ENCODE data around the gene NUDT1.
"Not testable (repeated sequence)": the region's sequence is repeated elsewhere in the genome, so short reads cannot be mapped to it uniquely, and the experiment has no call there.

The NUDT1 gene

DNA sequence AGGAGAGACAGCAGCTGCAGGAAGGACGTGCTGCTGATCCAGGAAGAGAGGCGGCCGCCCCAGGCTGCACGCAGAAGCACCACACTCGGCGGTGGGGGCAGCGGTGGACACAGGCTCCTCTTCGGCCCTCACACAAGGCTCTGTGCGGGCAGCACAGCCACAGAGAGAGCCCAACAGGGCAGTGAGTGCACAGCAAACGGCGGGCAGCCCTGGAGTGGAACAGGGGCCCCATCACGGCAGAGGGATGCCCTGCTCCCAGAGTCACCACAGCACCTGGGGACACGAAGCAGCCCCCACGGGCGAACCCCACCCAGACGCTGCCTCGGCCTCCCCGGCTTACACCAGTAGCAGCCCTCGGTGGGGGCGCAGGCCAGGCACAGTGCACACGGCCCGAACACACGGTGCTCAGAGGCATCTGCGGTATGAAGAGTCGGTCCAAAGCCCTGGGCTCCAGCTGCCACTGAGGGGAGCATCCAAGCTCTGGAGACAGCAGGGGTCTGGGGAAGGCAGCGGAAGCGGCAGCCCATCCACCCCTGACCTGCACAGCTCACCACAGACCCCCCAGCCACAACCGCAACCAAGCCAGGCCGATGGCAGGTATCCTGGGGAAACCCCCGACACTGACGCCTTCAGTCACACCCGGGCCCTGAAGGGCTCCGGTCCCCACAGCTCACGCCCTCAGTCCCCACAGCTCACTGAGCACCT, 16.8 kb downstream of the NUDT1 start:
- Histone ChIP-seq H3K9me3 (ENCODE audit: control insufficient read depth, low read length) (no peaks in the 10 kb centered on the region), H3K36me3 (ENCODE audit: control insufficient read depth, insufficient read depth, low read length) (peaks cover 35% of the 10 kb centered on the region), H3K4me3 (ENCODE audit: extremely low read depth, insufficient read depth, low read length, poor library complexity, severe bottlenecking) (no peak overlapping the region), H3K27ac (ENCODE audit: low read depth, low read length, severe bottlenecking) (no peak overlapping the region), H3K4me1 (ENCODE audit: control insufficient read depth, insufficient read depth, low read length, poor library complexity, severe bottlenecking) (no peaks in the 10 kb centered on the region)
- WGBS, 2 experiments (ENCODE audit: insufficient coverage in 2 of 2): 96 to 97% methylated on average over 31 to 32 of the region's 34 CpGs

DNA sequence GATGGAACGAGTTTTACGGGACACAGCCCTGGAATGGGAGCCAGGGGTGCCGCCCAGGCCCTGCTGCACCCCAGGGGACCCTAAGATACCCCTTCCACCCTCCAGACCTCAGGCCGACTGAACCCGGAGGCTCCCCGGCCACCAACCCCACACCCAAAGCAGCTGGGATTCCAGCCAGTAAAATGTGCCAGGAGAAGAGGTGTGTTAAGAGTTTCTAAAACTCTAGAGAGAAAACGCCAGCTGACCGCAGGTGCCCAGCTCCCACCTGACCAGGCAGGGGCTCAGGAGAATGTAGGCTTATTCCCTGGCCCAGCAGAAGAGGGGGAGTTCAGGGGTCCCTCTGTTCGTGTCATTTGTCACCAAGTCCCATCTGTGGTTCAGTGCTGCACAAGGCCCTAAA, 17.5 kb downstream of the NUDT1 start:
- Histone ChIP-seq H3K9me3 (ENCODE audit: control insufficient read depth, low read length) (no peaks in the 10 kb centered on the region), H3K36me3 (ENCODE audit: control insufficient read depth, insufficient read depth, low read length) (peaks cover 40% of the 10 kb centered on the region), H3K27ac (ENCODE audit: low read depth, low read length, severe bottlenecking) (no peak overlapping the region), H3K4me1 (ENCODE audit: control insufficient read depth, insufficient read depth, low read length, poor library complexity, severe bottlenecking) (no peaks in the 10 kb centered on the region), H3K4me3 (ENCODE audit: extremely low read depth, insufficient read depth, low read length, poor library complexity, severe bottlenecking) (no peak overlapping the region)
- WGBS, 2 experiments (ENCODE audit: insufficient coverage in 2 of 2): 97 to 100% methylated on average over 5 of the region's 9 CpGs

DNA sequence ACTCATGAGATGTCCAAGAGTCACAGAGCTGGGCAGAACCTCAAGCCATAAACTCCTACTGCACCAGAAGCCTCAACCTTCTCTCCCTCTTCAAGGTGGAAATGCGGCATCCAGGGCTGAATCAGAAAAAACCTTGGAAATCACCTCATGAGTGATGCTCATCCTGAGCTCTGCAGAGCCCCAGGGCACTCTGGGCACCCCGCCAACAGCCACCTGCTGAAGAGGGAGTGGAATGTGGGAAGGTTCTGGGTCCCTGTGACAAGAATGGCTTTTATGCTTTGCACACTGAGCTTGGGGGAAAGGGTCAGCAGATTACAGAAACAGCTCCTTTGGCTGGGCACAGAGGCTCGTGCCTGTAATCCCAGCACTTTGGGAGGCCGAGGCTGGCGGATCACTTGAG, 18.8 kb downstream of the NUDT1 start:
- Histone ChIP-seq H3K36me3 (ENCODE audit: control insufficient read depth, insufficient read depth, low read length) (peaks cover 38% of the 10 kb centered on the region), H3K4me3 (ENCODE audit: extremely low read depth, insufficient read depth, low read length, poor library complexity, severe bottlenecking) (no peak overlapping the region), H3K9me3 (ENCODE audit: control insufficient read depth, low read length) (no peaks in the 10 kb centered on the region), H3K27ac (ENCODE audit: low read depth, low read length, severe bottlenecking) (no peak overlapping the region), H3K4me1 (ENCODE audit: control insufficient read depth, insufficient read depth, low read length, poor library complexity, severe bottlenecking) (no peaks in the 10 kb centered on the region)
- 91 to 93% methylated on average over 2 to 4 of the region's 5 CpGs for WGBS, 2 experiments (ENCODE audit: insufficient coverage in 2 of 2)

- Histone ChIP-seq H3K4me3 (ENCODE audit: extremely low read depth, insufficient read depth, low read length, poor library complexity, severe bottlenecking) (no peak overlapping the region), H3K36me3 (ENCODE audit: control insufficient read depth, insufficient read depth, low read length) (peaks cover 36% of the 10 kb centered on the region), H3K4me1 (ENCODE audit: control insufficient read depth, insufficient read depth, low read length, poor library complexity, severe bottlenecking) (no peaks in the 10 kb centered on the region), H3K27ac (ENCODE audit: low read depth, low read length, severe bottlenecking) (no peak overlapping the region), H3K9me3 (ENCODE audit: control insufficient read depth, low read length) (no peaks in the 10 kb centered on the region)
- 85 to 94% methylated on average over 11 to 14 of the region's 14 CpGs for WGBS, 2 experiments (ENCODE audit: insufficient coverage in 2 of 2)
Observed at GRCh38 chr7:2261611-2262010, 19.6 kb downstream of the NUDT1 start.

- Histone ChIP-seq H3K27ac (ENCODE audit: low read depth, low read length, severe bottlenecking) (no peak overlapping the region), H3K4me3 (ENCODE audit: extremely low read depth, insufficient read depth, low read length, poor library complexity, severe bottlenecking) (no peak overlapping the region), H3K36me3 (ENCODE audit: control insufficient read depth, insufficient read depth, low read length) (peaks cover 36% of the 10 kb centered on the region), H3K9me3 (ENCODE audit: control insufficient read depth, low read length) (no peaks in the 10 kb centered on the region), H3K4me1 (ENCODE audit: control insufficient read depth, insufficient read depth, low read length, poor library complexity, severe bottlenecking) (no peaks in the 10 kb centered on the region)
- WGBS, 2 experiments (ENCODE audit: insufficient coverage in 2 of 2): 93 to 95% methylated on average over 18 of the region's 18 CpGs
Observed at GRCh38 chr7:2263176-2263575, 21.1 kb downstream of the NUDT1 start.

DNA sequence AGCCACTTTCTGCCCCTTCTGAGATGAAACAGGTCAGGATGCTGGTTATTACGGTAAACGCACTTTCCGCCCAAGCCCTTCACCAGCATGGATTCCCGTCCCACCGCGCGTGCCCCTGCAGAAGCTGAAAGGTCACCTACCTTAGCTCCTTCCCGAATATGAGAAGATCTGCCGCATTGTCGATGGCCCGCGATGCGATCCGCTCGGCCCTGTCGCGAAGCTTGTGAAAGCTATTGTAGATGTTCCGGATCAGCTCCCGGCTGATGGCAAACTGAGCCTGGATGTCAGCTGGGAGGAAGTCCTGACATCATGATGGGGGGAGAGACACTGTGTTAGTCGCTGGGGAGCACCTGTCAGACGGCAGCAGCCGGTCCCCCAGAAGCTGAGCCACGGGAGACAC, 22.1 kb downstream of the NUDT1 start:
- Histone ChIP-seq H3K9me3 (ENCODE audit: control insufficient read depth, low read length) (no peaks in the 10 kb centered on the region), H3K4me3 (ENCODE audit: extremely low read depth, insufficient read depth, low read length, poor library complexity, severe bottlenecking) (no peak overlapping the region), H3K27ac (ENCODE audit: low read depth, low read length, severe bottlenecking) (no peak overlapping the region), H3K4me1 (ENCODE audit: control insufficient read depth, insufficient read depth, low read length, poor library complexity, severe bottlenecking) (no peaks in the 10 kb centered on the region), H3K36me3 (ENCODE audit: control insufficient read depth, insufficient read depth, low read length) (peaks cover 36% of the 10 kb centered on the region)
- WGBS, 2 experiments (ENCODE audit: insufficient coverage in 2 of 2): 94 to 95% methylated on average over 23 of the region's 23 CpGs

GRCh38 chr7:2266911-2267310, 24.9 kb downstream of the NUDT1 start:
- no peak overlapping the region for H3K4me3 ChIP-seq (ENCODE audit: extremely low read depth, insufficient read depth, low read length, poor library complexity, severe bottlenecking)
- WGBS, 2 experiments (ENCODE audit: insufficient coverage in 2 of 2): 90 to 93% methylated on average over 8 to 9 of the region's 10 CpGs

GRCh38 chr7:2269089-2269990, 27.3 kb downstream of the NUDT1 start:
- H3K9me3 ChIP-seq (ENCODE audit: control insufficient read depth, low read length); H3K4me3 ChIP-seq (ENCODE audit: extremely low read depth, insufficient read depth, low read length, poor library complexity, severe bottlenecking); H3K4me1 ChIP-seq (ENCODE audit: control insufficient read depth, insufficient read depth, low read length, poor library complexity, severe bottlenecking): not testable (repeated sequence)
- H3K36me3 ChIP-seq (ENCODE audit: control insufficient read depth, insufficient read depth, low read length): peaks cover 26% of the 10 kb centered on the region
- 52 to 54% methylated on average over 5 to 7 of the region's 18 CpGs for WGBS, 2 experiments (ENCODE audit: insufficient coverage in 2 of 2)
- peak overlapping the region; percentile 64 for H3K27ac ChIP-seq (ENCODE audit: low read depth, low read length, severe bottlenecking)

More at GRCh38 chr7:2266911-2267310, 24.9 kb downstream of the NUDT1 start:
- Histone ChIP-seq H3K9me3 (ENCODE audit: control insufficient read depth, low read length) (no peaks in the 10 kb centered on the region), H3K27ac (ENCODE audit: low read depth, low read length, severe bottlenecking) (no peak overlapping the region), H3K4me1 (ENCODE audit: control insufficient read depth, insufficient read depth, low read length, poor library complexity, severe bottlenecking) (peaks cover 7% of the 10 kb centered on the region), H3K36me3 (ENCODE audit: control insufficient read depth, insufficient read depth, low read length) (peaks cover 33% of the 10 kb centered on the region)

GRCh38 chr7:2269991-2270460, 28.0 kb downstream of the NUDT1 start:
- H3K9me3 ChIP-seq (ENCODE audit: control insufficient read depth, low read length): no peaks in the 10 kb centered on the region
- H3K36me3 ChIP-seq (ENCODE audit: control insufficient read depth, insufficient read depth, low read length): peaks cover 32% of the 10 kb centered on the region
- H3K27ac ChIP-seq (ENCODE audit: low read depth, low read length, severe bottlenecking): peak overlapping the region; percentile 64
- H3K4me3 ChIP-seq (ENCODE audit: extremely low read depth, insufficient read depth, low read length, poor library complexity, severe bottlenecking): no peak overlapping the region
- WGBS, 2 experiments (ENCODE audit: insufficient coverage in 2 of 2): 81 to 87% methylated on average over 8 of the region's 10 CpGs
- peaks cover 7% of the 10 kb centered on the region for H3K4me1 ChIP-seq (ENCODE audit: control insufficient read depth, insufficient read depth, low read length, poor library complexity, severe bottlenecking)

GRCh38 chr7:2270495-2270894, 28.5 kb downstream of the NUDT1 start:
- Histone ChIP-seq H3K27ac (ENCODE audit: low read depth, low read length, severe bottlenecking) (no peak overlapping the region), H3K4me3 (ENCODE audit: extremely low read depth, insufficient read depth, low read length, poor library complexity, severe bottlenecking) (no peak overlapping the region), H3K4me1 (ENCODE audit: control insufficient read depth, insufficient read depth, low read length, poor library complexity, severe bottlenecking) (peaks cover 7% of the 10 kb centered on the region), H3K9me3 (ENCODE audit: control insufficient read depth, low read length) (no peaks in the 10 kb centered on the region), H3K36me3 (ENCODE audit: control insufficient read depth, insufficient read depth, low read length) (peaks cover 37% of the 10 kb centered on the region)
- 84 to 87% methylated on average over 6 of the region's 8 CpGs for WGBS, 2 experiments (ENCODE audit: insufficient coverage in 2 of 2)
